GM19463 (cell line): Measurements from ENCODE around the gene TANGO6.

Source experiments
- ATAC-seq: cut with Tn5 transposase; IDR thresholded peaks from one replicate; pipeline ENCODE4 v1.9.1; 2021; ENCODE audit warnings: mild to moderate bottlenecking, moderate library complexity; ENCODE audit not compliant: unreplicated experiment

Gene TANGO6

GRCh38 chr16:68999114-68999513 is 155.8 kb downstream of the TANGO6 start:
- ATAC-seq = no peak

DNA sequence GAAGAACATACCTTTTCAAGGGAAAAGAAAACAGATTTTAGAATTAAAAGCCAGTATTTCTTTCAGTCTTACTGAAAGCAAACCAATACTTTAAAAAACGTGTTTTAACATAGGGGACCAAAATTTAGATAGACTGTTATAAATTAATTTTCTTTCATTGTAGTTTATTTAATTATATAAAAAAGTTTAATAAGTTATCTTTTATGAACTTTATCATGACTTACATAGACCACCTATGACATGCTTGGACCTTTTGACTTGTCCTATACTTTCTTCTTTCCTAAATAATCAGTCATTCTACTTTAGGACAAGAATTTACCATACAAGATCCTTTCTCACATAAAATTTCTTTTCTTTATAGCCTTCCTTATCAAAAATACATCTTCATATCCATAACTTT is 160.2 kb downstream of the TANGO6 start:
- ATAC-seq = no peak

- ATAC-seq = no peak
Observed at GRCh38 chr16:69005641-69006355, 162.5 kb downstream of the TANGO6 start.

- ATAC-seq = no peak
Observed at GRCh38 chr16:69012906-69013305, 169.6 kb downstream of the TANGO6 start.

DNA sequence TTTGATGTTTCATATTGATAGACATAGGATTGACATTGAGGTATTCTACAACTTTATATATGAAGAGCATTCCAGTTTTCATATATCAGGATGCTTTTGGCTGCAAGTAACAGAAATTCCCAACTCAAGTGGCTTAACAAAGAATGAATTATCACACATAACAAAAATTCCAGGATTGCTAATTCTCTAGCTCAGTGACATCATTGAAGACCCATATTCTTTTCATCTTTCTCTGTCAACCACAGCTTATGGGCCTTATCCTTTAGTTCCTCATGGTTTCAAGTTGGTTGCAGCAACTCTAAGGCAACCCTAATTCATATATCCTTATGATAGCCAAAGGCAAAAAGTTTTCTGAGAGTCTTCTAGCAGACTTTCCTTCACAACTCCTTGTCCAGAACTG is 170.7 kb downstream of the TANGO6 start:
- no peak for ATAC-seq

DNA sequence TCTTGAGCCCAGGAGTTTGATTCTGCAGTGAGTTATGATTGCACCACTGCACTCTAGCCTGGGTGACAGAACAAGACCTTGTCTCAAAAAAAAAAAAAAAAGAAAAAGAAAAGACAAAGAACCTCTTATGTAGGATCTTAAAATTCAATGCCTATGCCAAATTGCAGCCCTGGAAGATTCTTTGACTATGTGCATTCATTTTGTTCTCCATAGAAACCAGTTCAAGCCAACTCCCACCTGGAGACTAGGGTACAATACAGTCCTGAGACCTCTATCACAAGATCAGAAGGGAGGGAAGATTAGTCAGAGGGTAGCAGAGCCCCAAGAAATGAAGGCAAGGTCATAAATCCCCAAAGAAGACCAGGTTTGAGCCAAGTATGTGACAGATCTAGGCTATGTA is 171.5 kb downstream of the TANGO6 start:
- ATAC-seq = no peak

- ATAC-seq = no peak
Observed at GRCh38 chr16:69017036-69017783, 173.9 kb downstream of the TANGO6 start.

GRCh38 chr16:69019811-69020210 is 176.5 kb downstream of the TANGO6 start:
- no peak for ATAC-seq

DNA sequence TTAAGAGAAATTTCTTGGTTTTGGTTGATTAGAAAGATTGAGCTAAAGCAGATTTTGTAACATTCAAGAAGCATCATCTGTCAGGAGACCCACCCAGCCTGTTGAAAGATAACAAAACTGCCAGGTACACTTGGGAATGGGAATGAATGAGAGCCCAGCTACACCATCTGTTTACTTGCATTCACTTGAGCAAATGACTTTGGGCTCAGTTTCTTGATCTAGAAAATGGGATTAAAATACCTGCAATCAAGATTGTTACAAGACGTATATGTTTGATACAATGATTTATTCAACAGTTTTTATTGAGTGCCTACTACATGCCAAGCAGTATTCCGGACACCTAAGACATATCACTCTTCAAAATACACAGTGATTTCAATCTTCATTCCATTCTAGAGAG is 185.8 kb downstream of the TANGO6 start:
- ATAC-seq = no peak

GRCh38 chr16:69031877-69032301 is 188.6 kb downstream of the TANGO6 start:
- ATAC-seq = no peak

DNA sequence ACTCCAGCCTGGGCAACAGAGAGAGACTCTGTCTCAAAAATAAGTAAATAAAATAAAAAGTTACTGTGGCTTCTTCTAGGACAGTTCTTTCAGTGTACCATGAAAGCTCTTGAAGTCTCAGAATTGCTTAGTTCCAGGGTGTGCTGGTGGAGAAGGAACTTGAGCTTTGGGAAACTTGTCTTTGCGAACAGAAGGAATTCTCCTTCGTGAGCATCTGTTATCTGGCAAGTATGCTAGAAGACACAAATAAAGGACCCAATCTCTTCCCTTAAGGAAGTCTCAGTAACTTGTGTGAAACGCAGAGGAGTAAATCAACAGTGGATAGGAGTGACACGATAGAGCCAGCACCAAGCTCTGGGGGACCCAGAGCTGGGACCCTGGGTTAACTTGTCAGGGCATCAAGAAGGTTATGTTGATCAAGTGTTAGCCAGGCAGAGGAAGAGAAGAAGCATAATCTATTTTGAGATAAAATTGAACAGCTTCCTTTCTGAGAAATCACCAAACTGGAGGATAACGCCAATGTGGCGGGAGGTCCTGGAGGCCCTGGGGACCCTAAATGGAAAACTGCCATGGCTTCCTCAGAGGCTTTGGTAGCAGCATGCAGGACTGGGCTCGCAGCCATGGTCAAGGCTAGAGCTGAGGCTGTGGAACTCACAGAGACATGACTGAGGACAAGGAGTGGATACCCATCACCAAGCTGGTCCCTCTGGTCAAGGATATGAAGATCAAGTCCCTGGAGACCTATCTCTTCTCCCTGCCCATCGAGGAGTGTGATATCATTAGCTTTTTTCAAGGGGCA is 190.0 kb downstream of the TANGO6 start:
- no peak for ATAC-seq

DNA sequence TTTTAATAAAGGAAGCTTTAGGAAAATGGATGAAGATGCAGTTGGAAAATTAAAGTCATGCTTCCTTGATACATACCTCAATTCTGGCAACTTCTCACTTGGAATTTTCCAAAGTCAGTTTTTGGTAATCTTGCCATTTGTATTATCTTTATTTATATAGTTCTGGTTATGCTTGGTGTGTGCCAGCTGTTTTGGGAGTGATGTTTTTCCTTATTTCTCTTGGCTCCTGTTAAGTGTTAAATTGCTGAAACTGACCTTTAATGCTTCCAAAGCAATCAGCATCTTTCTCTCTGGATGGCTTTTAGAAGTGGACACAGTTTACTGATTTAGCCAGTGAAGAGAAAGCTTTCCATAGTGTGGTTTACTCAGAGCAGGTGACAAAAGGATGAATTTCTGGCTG is 192.0 kb downstream of the TANGO6 start:
- no peak for ATAC-seq

DNA sequence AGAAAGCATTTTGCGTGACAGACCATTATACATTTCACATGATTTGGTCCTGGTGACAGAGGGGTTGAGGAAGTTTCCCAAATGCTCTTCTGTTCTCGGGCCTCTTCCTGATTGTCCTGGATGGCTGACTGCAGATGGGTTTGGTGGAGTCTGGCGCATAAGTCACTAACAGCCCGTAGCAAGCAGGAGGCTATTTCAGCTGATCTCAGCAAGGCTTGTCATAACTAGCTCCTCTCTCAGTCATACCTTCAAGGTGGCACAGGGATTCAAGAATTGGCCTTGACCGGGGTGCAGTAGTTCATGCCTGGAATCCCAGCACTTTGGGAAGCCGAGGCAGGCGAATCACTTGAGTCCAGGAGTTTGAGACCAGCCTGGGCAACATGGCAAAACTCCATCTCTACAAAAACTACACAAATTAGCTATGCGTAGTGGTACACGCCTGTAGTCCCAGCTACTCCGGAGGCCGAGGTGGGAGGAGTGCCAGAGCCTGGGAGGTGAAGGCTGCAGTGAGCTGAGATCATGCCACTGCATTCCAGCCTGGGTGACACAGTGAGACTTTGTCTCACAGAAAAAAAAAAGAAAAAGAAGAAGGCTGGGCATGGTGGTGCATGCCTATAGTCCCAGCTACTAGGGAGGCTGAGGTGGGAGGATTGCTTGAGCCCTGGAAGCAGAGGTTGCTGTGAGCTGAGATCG is 193.2 kb downstream of the TANGO6 start:
- no peak for ATAC-seq

- no peak for ATAC-seq
Observed at GRCh38 chr16:69037373-69038160, 194.2 kb downstream of the TANGO6 start.

DNA sequence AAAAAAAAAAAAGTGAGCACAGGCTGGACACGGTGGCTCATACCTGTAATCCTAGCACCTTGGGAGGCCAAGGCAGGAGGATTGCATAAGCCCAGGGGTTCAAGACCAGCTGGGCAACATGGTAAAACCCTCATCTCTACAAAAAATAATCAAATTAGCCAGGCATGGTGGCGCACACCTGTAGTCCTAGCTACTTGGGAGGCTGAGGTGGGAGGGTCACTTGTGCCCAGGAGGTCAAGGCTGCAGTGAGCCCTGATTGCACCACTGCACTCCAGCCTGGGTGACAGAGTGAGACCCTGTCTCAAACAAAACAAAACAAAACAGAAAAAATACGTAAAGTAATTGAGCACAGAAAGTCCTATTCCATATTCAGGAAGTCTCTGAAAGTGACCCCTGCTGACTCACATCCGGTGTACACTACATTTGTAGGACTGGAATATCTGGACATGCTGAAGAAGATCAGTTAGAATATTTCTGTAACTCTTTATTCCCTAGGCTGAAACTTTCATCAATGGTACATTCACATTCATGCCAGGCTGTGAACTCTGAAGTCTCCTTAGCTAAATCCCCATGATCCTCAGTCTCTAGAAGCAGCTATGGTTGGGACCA is 196.1 kb downstream of the TANGO6 start:
- ATAC-seq = no peak

DNA sequence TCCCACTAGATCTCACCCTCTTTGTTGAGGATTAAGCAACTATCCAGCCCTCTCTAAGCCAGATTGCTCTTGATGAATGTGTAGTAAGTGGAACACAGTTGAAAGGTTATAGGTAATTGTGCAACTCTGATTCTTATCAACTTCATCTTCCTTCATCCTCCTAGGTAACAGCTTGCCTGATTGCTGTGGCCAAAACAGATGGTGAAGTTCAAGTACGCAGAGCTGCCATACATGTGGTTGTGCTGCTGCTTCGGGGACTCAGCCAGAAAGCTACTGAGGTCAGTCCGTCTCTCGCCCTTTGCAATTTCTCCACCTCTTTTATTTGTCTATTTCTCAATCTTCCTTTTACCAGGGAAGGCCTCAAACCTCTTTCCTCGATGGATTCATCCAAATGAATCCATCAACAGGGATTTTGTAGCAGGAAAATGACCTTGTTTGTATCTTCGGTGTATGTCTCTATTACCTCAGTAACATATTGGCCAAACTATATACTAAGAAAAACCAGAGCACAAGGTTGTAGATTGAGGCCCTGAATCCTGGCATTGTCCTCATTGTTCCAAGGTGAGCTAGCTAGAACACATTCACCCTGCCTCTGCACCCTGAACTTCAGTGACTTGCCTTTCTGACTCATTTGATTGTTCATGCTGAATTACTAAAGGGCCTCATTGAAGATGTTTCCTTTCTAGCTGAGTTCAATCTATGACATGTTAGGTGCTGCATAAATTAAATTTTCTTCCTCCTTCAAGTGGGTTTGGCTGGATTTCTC is 197.0 kb downstream of the TANGO6 start:
- no peak for ATAC-seq

DNA sequence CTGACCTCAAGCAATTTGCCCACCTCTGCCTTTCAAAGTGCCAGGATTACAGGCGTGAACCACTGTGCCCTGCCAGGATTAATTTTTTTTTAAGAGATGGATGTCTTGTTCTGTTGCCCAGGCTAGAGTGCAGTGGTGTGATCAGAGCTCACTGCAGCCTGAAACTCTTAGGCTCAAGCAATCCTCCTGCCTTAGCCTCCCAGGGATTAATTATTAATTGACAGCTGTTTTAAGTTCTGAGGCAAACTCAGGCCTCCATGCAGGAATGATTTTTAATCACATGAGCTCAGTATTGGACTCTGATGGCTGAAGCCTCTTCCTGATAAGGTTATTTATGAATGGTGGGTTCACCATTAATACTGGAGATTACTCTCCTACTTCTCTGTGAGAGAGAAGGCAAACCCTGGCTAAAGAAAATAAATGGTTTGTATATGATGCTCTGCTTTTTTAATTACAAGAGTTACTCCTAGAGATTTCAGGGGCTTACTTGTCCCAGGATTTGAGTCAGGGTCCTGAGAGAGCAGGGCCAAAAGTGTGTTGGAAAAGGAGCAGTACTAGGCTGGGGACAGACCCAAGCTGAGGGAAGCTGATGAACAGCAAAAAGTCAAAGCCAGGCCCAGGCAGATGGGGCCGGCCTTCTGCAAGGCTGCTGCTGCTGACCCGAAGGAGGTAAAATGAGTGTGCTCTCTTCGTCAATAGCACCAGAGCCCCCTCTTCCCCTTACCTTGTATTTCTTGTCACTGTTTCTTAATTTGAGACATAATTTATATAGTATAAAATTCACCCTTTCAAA is 205.2 kb downstream of the TANGO6 start:
- no peak for ATAC-seq

GRCh38 chr16:69049146-69049545 is 205.8 kb downstream of the TANGO6 start:
- no peak for ATAC-seq
